PC-9 (cell line): Measurements from ENCODE around the gene FBXO10.

Experiments
- CTCF ChIP-seq: fragments of 200-600 bp; sonication (generic); conservative IDR thresholded peaks from 2 replicates; pipeline ENCODE4 v1.6.1; 2017; ENCODE audit warnings: mixed run types, antibody characterized with exemption, mild to moderate bottlenecking, moderate library complexity
- EZH2 ChIP-seq: fragments of 200-600 bp; sonication (generic); IDR thresholded peaks from 2 replicates; pipeline ENCODE4 v1.8.0; 2017; ENCODE audit warnings: antibody characterized with exemption, low read depth

- TF ChIP-seq EZH2 (no peak), CTCF (no peak)
Observed at GRCh38 chr9:37622462-37622861, 46.3 kb upstream of the FBXO10 start.
